Neural progenitor cell (in vitro differentiated cells): ENCODE measurements around the gene TMEM101.

ENCODE experiments used
- CTCF ChIP-seq: fragments of 200-600 bp; sonication (generic); IDR thresholded peaks from 2 replicates; pipeline ENCODE4 v1.5.1; 2017; ENCODE audit warnings: antibody characterized with exemption, mild to moderate bottlenecking
- EZH2 ChIP-seq: fragments of 200-600 bp; sonication (generic); IDR thresholded peaks from 2 replicates; pipeline ENCODE4 v1.6.1; 2017; ENCODE audit warnings: antibody characterized with exemption, mild to moderate bottlenecking, moderate library complexity
- EZH2phosphoT487 ChIP-seq: fragments of 200-600 bp; sonication (generic); IDR thresholded peaks from 2 replicates; pipeline ENCODE4 v1.6.1; 2017; ENCODE audit warnings: antibody characterized with exemption

- no peak for TF ChIP-seq CTCF
- TF ChIP-seq EZH2phosphoT487 = no peak
- no peak for TF ChIP-seq EZH2
Measured at GRCh38 chr17:44007346-44008204, 7.2 kb downstream of the TMEM101 start.
